Activated gamma-delta T cell (primary cell): ENCODE data around the gene PXT1.

ENCODE experiments used
- DNase-seq: peaks from one replicate; lab custom pipeline; 2025; lab: John Stamatoyannopoulos, UW

The PXT1 gene

GRCh38 chr6:36387440-36388303 is 55.0 kb downstream of the PXT1 start, which contains the start of gene ETV7:
Gene ETV7 (minus strand): TSS chr6:36387669. CDS start chr6:36387541, 128 bp downstream.
- DNase-seq: no peak

- DNase-seq: no peak
Measured at GRCh38 chr6:36386495-36387439, 55.9 kb downstream of the PXT1 start.

GRCh38 chr6:36384095-36384494 is 58.6 kb downstream of the PXT1 start:
- DNase-seq: no peak

- DNase-seq: no peak
Measured at GRCh38 chr6:36383606-36384005, 59.0 kb downstream of the PXT1 start.

GRCh38 chr6:36382976-36383375 is 59.7 kb downstream of the PXT1 start:
- no peak for DNase-seq

GRCh38 chr6:36381502-36382389 is 60.9 kb downstream of the PXT1 start:
- DNase-seq: no peak

GRCh38 chr6:36380166-36380565 is 62.5 kb downstream of the PXT1 start:
- DNase-seq: no peak

- no peak for DNase-seq
Measured at GRCh38 chr6:36378936-36379335, 63.7 kb downstream of the PXT1 start.

- no peak for DNase-seq
Measured at GRCh38 chr6:36378243-36378920, 64.3 kb downstream of the PXT1 start.

GRCh38 chr6:36377594-36377993 is 65.1 kb downstream of the PXT1 start:
- no peak for DNase-seq

GRCh38 chr6:36376742-36377141 is 65.9 kb downstream of the PXT1 start:
- DNase-seq: no peak

- no peak for DNase-seq
Measured at GRCh38 chr6:36376183-36376582, 66.5 kb downstream of the PXT1 start.

GRCh38 chr6:36375644-36376155 is 67.0 kb downstream of the PXT1 start:
- no peak for DNase-seq

- DNase-seq: no peak
Measured at GRCh38 chr6:36374972-36375371, 67.7 kb downstream of the PXT1 start.

- no peak for DNase-seq
Measured at GRCh38 chr6:36374194-36374593, 68.5 kb downstream of the PXT1 start.

- no peak for DNase-seq
Measured at GRCh38 chr6:36373368-36374019, 69.2 kb downstream of the PXT1 start.

GRCh38 chr6:36372088-36372487 is 70.6 kb downstream of the PXT1 start:
- DNase-seq: no peak

GRCh38 chr6:36371211-36371610 is 71.4 kb downstream of the PXT1 start:
- no peak for DNase-seq

GRCh38 chr6:36370638-36371037 is 72.0 kb downstream of the PXT1 start:
- no peak for DNase-seq
